Upper lobe of right lung (tissue), 1 donor: Measurements from ENCODE around the gene KCNQ1OT1. TPM values are rescaled to one million over a fixed set of nuclear protein-coding genes. Genes with fewer than 3 reads are reported as not detected.

Experiments used
- ATAC-seq: fragments of 200-7000 bp; cut with Tn5 transposase; one replicate; pipeline ENCODE4 v1.9.1; 2020; ENCODE audit warnings: mild to moderate bottlenecking, moderate library complexity
- DNase-seq: peaks from one replicate; pipeline ENCODE4 v3.0.0-alpha.2; 2020
- H3K27ac ChIP-seq: fragments of 200-600 bp; one replicate; pipeline ENCODE4 v1.8.0; 2022
- H3K27me3 ChIP-seq: fragments of 200-600 bp; one replicate; pipeline ENCODE4 v1.8.0; 2022; ENCODE audit warnings: mild to moderate bottlenecking
- H3K36me3 ChIP-seq: fragments of 200-600 bp; one replicate; pipeline ENCODE4 v1.8.0; 2022
- H3K4me1 ChIP-seq: fragments of 200-600 bp; one replicate; pipeline ENCODE4 v1.8.0; 2022
- H3K4me3 ChIP-seq: fragments of 200-600 bp; one replicate; pipeline ENCODE4 v1.8.0; 2022; ENCODE audit warnings: mild to moderate bottlenecking
- H3K9me3 ChIP-seq: fragments of 200-600 bp; one replicate; pipeline ENCODE4 v1.8.0; 2022
- CTCF ChIP-seq: fragments of 200-600 bp; IDR thresholded peaks from one replicate; pipeline ENCODE4 v1.8.0; 2022; ENCODE audit warnings: antibody characterized with exemption
- intact Hi-C: fragments of 100-400 bp; cut with DNase I; formaldehyde crosslinking; loops from one replicate; pipeline ENCODE4 v1.11.0; 2022
- total RNA-seq: library from RNA; stranded (reverse); fragmentation: NEBNext Ultra II Directional; extraction: Animal tissue kit (Norgen Biotek cat#: 25700); gene quantifications from one replicate; pipeline ENCODE4 v1.2.1, GENCODE V29; 2021
- donor health status: DM: no; HTN: yes; CAD: no; lungs with severe emphysema.

The KCNQ1OT1 gene
- total RNA-seq, 1 donor from 2014 or later: 2.0 TPM

- no peak overlapping the region for H3K4me3 ChIP-seq
- TF ChIP-seq CTCF: no peak
- intact Hi-C loops: no loop called here
- ATAC-seq (no peak), DNase-seq (no peak)
- no peaks in the 10 kb centered on the region for H3K36me3 ChIP-seq
- no peaks in the 10 kb centered on the region for H3K4me1 ChIP-seq
- no peak overlapping the region for H3K27ac ChIP-seq
- no peaks in the 10 kb centered on the region for H3K27me3 ChIP-seq
- peaks cover 13% of the 10 kb centered on the region for H3K9me3 ChIP-seq
Measured at GRCh38 chr11:2663506-2663905, 36.3 kb downstream of the KCNQ1OT1 start.

GRCh38 chr11:2662430-2663299 lies 37.1 kb downstream of the KCNQ1OT1 start:
- Histone ChIP-seq H3K27ac (no peak overlapping the region), H3K27me3 (no peaks in the 10 kb centered on the region), H3K4me1 (no peaks in the 10 kb centered on the region), H3K9me3 (peaks cover 13% of the 10 kb centered on the region), H3K4me3 (no peak overlapping the region), H3K36me3 (no peaks in the 10 kb centered on the region)
- intact Hi-C loops: no loop called here
- no peak for TF ChIP-seq CTCF
- DNase-seq: no peak
- ATAC-seq: no peak

- Histone ChIP-seq H3K36me3 (no peaks in the 10 kb centered on the region), H3K27ac (no peak overlapping the region), H3K4me3 (no peak overlapping the region), H3K27me3 (no peaks in the 10 kb centered on the region), H3K9me3 (peaks cover 13% of the 10 kb centered on the region), H3K4me1 (no peaks in the 10 kb centered on the region)
- DNase-seq: no peak
- intact Hi-C loops: no loop called here
- TF ChIP-seq CTCF: no peak
- ATAC-seq: no peak
Measured at GRCh38 chr11:2662024-2662312, 37.8 kb downstream of the KCNQ1OT1 start.

- Histone ChIP-seq H3K4me1 (no peaks in the 10 kb centered on the region), H3K27me3 (no peaks in the 10 kb centered on the region), H3K27ac (no peak overlapping the region), H3K36me3 (no peaks in the 10 kb centered on the region), H3K4me3 (no peak overlapping the region), H3K9me3 (peaks cover 13% of the 10 kb centered on the region)
- intact Hi-C loops: no loop called here
- ATAC-seq: no peak
- no peak for DNase-seq
- no peak for TF ChIP-seq CTCF
Measured at GRCh38 chr11:2661173-2662023, 38.4 kb downstream of the KCNQ1OT1 start.

GRCh38 chr11:2660357-2660939 lies 39.3 kb downstream of the KCNQ1OT1 start:
- Histone ChIP-seq H3K27me3 (no peaks in the 10 kb centered on the region), H3K4me3 (no peak overlapping the region), H3K4me1 (no peaks in the 10 kb centered on the region), H3K36me3 (no peaks in the 10 kb centered on the region), H3K27ac (no peak overlapping the region), H3K9me3 (peaks cover 13% of the 10 kb centered on the region)
- TF ChIP-seq CTCF: no peak
- DNase-seq (no peak), ATAC-seq (no peak)
- intact Hi-C loops: no loop called here
